Activated CD4-positive, alpha-beta T cell treated with anti-CD3 and anti-CD28 coated beads for 1 hour (primary cell): ENCODE results near the gene ZNF629.

Experiments used
- DNase-seq: peaks from one replicate; pipeline ENCODE4 v3.0.0-alpha.2; 2020

The ZNF629 gene

DNA sequence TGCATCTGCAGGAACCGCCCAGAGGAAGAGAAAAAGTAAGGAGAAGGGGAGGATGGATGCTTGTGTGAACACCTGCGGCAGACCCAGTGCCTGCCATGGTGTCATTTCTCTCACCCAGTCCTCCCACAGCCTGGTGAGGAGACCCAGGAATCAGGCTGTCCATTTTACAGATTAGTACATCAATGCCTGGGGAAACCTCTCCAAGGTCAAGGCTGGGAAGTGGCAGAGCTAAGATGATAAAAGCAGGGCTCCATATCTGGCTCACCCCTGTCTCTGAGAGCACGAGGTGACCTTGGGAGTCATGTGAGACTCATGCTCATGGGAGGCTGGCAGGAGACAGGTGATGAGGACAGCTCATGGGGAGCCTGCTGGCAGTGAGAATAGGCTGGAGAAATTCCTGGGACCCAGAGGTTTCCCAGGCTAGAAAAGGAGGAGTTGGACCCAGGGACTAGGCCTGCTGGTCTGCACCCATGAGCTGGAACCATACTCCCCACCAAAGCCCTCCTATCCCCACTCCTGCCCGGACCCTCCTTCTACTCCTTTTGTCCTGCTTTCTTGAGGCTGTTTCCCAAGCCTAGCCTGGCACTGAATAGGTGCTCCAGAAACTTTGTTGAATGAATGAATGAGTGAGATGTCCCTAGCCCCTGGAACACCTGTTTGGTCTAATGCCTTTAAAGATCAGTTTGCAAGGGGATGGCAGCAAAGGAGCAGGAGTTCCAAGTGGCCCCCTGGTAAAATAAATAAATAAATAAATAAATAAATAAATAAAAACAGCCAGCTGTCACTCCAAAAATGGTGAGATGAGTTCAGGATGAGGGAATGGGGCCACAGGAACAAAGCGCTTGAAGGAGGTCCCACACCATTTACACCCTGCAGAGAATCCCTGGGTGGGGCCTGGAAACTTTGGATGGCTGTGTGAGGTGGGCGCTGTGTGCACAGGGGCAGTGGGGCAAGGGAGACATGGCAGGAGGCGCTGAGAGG lies 1.6 kb downstream of the ZNF629 start:
- no peak for DNase-seq

DNA sequence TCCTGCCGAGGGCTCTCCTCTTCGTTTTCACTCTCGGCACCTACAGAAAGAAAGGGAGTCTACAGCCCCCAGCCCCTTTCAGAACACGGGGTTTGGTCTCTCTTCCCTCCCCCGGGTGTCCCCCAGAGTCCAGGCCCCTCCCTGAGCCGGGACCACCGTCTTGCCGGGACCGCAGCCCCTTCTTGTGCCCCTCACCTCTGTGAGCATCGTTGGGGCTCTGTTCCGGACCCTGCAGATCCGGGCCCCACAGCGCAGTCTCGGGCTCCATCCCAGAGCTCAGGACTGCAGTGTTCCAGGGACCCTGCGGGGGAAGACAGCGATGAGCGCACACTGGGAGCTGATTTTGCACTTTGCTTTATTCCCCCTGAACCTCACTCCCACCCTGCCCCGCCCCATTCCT lies 2.8 kb downstream of the ZNF629 start:
- no peak for DNase-seq

DNA sequence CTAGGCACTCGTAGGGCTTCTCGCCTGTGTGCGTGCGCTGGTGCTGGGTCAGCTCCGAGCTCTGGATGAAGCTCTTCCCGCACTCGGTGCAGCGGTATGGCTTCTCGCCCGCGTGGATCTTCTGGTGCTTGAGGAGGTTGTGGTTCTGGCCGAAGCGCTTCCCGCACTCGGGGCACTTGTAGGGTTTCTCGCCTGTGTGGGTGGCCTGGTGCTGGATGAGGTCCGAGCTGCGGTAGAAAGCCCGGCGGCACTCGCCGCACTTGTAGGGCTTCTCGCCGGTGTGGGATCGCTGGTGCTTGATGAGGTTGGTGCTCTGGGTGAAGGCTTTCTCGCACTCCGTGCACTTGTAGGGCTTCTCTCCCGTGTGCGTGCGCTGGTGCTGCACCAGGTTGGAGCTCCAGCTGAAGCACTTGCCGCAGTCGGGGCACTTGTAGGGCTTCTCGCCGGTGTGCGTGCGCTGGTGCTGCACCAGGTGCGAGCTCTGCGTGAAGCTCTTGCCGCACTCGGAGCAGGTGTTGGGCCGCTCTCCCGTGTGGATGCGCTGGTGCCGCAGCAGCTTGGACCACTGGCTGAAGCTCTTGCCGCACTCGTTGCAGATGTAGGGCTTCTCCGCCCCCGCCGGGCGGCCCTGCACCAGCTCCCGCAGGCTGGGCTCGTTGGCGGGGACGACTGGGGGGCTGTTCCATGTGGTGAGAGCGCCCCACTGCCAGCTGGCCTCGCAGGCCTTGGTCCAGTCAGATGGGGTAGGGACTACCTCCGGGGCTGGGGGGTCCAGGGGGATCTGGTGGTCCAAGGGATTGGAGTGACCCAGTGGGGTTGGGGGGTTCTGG lies 3.5 kb downstream of the ZNF629 start:
- DNase-seq, result no peak

DNA sequence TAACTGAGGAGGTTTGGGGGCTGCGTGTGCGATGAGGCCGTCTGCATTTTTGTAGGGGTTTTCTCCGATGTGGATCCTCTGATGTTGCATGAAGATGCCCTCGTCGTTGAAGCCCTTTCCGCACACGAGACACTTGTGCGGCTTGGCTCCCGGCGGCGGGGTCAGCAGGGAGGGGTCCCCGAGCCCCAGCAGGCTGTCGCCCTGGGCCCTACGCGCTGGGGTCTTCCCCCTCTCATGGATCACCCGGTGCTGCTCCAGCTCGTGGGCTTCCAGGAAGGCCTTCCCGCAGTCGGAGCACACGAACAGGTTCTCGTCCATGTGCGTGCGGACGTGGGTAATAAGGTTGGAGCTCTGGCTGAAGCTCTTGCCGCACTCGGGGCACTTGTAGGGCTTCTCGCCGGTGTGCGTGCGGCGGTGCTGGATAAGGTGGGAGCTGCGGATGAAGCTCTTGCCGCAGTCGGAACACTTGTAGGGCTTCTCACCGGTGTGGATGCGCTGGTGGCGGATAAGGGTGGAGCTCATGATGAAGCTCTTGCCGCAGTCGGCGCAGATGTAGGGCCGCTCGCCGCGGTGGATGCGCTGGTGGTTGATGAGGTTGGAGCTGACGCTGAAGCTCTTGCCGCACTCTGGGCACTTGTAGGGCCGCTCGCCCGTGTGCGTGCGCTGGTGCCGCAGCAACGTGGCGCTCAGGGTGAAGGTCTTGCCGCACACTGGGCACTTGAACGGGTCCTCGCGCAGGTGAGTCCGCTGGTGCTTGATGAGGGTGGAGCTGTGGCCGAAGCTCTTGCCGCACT lies 4.3 kb downstream of the ZNF629 start:
- DNase-seq, result no peak

DNA sequence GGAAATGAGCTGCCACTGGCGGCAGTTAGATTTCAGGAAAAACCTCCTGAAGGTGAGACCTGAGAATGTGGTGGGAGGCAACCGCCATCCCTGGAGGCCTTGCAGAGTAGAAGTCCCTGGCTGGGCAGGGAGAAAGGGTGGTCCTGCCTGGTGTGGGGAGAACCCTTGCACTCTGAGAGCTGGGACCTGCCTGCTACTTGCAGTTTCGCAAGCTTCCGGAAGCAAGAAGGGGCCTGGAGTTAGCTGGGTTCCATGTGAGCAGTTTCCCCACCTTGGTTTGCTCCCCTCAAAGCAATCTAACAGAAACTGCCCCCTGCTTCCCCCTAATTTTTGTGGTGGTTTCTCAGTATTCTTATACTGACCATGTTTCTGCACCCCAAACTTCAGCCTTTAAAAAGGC lies 6.5 kb downstream of the ZNF629 start:
- no peak for DNase-seq

DNA sequence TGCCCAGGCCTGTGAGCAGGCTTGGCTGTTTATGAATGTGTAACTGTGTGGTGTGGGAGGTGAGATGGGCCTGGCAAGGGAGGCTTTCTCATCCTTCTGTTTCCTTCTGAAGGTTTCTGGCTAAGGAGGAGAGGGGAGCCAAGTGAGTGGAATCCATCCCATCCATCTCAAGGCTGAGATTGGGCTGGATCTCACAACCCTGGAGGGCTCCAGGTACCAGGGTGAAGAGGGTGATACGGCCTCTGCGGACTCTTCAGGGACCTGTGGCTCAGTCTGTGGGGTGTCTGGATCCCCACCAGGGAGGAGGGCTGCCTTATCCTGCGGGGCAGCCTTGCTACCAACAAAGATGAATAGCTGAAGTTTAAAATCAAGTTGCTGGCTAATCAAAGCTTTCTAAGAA lies 7.0 kb downstream of the ZNF629 start:
- DNase-seq, result no peak

DNA sequence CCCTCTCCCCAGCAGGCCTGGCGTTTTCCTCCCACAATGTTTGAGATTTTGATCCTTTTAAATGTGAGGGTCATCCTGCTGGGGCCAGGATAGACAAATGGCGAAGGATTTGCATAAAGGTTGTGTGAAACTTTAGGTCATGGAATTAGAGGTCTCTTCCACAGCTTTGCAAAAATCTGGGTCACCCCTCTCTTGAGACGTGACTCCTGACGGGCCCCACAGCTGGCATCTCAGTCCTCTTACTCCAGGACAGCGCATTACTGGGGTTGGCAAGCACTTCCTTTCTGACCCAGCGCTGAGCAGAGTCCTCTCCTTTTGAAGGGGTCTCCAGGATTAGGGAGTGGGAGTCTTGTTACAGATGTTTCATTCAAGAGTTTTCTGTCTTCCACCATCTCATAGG lies 7.4 kb downstream of the ZNF629 start:
- DNase-seq, result no peak

DNA sequence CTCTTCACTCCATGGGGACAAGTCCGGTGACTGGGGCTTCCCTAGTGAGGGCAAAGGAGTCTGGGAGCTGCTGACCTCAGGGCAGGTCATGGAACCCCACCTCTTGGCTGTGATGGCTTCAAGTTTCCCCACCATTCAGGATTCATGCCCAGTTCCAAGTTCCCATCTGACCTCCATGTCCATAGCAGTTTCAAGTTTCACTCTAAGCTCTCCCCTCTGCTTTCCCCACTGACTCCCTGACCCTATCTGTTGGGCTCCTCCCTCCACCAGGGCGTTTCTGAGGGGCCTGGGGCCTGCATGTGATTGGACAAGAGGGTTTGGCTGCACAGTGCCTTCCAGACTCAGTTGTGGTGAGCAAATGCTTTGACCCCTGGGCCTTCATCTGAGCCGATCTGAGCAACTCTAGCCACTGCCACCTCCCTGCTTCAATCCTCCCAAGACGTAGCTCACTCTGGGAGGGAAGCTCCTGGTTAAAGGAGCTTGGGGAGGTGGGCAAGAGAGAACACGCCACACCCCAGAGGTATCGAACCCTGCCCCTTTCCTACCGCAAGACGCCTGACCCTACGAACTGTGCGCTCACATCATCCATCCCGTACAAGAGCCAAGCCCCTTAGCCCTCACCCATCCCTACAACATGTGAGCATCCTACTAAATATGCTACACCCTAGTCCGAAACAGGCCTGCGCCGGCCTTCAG lies 8.3 kb downstream of the ZNF629 start:
- no peak for DNase-seq

DNA sequence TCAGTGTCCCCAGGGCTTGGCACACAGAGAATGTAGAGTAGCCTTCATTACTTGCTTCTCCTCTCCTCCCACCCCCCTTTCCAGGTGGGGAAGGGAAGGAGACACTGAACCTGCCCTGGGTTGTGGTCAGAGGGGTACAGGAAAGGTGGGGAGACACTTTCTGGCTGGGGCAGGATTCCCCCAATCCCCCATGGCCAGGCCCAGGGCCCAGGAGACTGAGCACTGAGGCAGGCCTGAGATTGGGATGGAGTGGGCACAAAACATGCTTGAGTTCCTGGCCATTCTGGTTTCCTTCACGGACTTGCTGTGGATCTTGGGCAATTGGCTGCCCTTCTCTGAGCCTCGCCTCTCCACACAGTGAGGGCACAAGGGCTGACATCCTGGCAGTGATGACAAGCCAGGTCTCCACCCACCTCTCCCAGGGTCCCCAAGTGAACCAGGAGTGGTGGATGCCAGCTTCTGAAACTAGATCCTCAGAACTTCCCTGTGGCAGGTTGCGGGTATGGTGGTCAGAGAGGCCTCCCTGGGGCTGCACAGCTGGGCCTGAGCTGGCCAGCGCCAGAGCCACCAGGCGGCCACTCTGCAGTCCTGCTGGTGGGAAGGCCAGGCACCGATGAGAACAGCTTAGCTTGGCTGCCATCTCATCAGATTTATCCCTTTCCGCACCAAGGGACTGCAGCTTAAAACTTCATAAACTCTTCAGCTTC lies 9.3 kb downstream of the ZNF629 start:
- no peak for DNase-seq

DNA sequence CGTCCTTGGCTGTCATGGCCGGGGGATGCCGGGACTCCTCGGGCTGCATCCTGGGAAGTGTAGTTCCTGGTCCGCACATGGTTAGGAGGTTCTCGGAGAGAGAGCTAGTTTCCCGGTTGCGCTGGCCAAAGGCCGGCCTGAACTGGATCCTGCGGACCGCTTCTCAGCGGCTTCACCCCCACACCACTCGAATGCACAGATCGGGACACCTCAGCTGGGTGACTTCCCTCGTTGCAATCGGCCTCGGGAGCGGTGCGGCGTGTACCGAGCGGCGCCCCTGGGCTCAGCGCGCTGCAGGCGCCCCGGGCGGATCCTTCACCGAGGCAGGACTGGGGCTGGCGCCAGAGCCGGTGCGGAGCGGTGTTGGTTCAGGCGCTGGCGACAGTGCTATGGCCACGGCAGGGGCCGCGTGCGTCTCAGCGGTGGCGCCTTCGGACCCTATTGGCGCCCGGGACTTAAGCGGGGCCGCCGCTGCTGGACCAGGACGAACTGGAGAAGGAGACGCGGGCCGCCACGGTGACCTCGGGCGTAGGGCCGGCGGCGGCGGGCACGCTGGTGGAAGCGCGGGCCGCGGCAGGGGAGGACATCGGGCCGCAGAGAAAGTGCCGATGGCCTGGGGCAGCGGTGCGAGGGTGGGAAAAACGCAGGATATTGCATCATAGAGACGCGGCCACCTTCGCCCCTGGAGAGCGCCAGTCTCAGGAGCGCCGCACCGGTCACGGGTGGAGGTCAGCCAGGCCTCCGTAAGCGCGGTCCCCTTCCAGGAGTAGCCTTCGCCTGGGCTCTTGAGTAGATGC lies 11.4 kb downstream of the ZNF629 start:
- peak; percentile 38 for DNase-seq

DNA sequence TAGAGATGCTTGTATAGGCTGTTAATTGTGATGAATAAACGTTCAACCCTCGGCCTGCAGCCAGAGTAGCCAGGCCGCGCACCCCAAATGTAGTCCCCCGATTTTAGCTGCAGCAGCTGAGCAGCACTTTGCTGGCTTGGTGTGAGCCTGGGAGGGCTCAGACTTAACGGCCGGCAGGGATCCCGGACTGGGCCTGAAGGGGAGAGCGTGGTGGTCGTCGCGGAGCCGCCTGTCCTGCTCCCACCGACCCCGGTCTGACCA lies 11.9 kb downstream of the ZNF629 start:
- no peak for DNase-seq

DNA sequence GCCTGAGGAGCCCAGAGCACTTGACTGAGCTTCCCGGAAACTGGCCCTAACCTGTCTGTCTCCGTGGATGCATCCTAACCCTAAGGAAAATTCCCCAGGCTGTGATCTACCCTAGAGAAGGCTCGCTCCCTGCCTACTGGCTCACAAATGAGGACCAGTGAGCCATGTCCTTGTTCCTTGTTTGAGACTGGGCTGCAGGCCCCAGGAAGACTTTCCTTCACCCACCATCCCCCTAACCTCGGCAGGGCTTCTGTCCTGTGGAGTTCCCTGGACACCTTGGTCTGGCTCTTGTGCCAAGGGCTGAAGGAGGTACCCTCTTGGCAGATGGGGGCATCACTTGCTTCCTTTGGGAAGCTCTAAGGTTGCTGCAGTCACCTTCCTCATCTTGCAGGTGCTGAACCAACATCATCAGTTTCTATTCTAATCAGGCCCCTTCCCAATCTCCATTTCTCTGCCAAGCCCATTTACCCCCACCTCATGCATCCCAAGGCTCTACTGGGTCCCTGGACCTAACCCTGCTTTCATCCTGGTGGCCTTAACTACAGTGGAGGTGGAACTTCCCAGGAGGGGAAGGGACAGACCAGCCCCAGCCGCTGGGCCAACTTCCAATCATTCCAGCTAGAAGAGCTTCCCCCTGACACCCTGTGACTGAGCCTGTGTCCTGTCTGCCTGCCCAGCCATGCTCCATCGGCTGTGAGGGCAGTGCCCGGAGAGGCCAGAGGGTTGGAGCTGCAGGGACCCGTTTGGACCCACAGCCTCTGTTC lies 12.5 kb downstream of the ZNF629 start:
- no peak for DNase-seq

DNA sequence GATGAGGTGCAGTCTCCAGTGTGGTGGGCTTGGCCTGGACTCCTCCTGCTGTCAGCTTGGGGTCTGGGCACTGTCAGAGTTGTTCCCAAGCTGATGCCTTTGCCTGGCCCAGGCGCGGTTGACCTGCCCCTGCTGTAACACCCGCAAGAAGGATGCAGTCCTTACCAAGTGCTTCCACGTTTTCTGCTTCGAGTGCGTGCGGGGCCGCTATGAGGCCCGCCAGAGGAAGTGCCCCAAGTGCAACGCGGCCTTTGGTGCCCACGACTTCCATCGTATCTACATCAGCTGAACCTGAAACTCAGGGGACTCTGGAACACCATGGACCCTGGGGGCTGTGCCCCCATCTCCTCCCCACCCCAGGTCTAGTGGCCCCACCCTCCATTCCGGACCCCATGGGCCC lies 13.2 kb downstream of the ZNF629 start:
- no peak for DNase-seq

DNA sequence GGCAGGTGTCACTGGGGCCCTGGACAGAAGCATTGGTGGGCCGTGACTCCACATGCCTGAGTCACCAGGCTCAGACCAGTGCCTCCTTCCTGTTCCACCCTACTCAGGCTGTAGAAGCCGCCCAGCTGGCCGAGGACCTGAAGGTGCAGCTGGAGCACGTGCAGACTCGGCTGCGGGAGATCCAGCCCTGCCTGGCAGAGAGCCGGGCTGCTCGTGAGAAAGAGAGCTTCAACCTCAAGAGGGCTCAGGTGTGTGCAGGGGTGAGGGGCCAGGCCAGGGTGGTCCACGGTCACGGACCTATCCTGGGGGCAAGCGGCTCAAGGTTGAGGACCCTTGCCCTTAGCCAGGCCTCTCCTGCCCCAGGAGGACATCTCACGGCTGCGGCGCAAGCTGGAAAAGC lies 15.3 kb downstream of the ZNF629 start:
- DNase-seq, result no peak

DNA sequence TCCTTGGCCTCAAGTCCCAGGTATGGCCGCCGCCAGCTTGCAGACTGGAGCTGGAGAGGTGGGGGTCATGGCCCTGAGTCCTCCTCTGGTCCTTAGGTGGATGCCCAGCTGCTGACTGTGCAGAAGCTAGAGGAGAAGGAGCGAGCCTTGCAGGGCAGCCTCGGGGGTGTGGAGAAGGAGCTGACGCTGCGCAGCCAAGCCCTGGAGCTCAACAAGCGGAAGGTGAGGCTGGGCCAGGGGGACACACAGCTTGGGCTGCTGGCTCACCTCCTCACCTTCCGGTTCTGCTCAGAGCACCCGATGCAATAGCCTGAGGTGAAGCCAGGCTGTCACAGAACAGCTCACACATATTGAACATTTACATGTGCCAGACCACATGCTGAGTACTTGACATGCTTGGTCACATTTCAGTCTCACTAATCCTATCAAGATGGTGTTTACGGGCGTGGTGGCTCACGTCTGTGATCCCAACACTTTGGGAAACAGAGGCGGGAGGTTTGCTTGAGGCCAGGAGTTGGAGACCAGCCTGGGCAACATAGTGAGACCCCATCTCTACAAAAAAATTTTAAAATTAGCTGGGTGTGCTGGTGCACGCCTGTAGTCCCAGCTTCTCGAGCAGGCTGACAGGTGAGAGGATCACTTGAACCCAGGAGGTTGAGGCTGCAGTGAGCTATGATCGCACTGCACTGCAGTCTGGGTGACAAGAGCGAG lies 17.5 kb downstream of the ZNF629 start:
- no peak for DNase-seq

DNA sequence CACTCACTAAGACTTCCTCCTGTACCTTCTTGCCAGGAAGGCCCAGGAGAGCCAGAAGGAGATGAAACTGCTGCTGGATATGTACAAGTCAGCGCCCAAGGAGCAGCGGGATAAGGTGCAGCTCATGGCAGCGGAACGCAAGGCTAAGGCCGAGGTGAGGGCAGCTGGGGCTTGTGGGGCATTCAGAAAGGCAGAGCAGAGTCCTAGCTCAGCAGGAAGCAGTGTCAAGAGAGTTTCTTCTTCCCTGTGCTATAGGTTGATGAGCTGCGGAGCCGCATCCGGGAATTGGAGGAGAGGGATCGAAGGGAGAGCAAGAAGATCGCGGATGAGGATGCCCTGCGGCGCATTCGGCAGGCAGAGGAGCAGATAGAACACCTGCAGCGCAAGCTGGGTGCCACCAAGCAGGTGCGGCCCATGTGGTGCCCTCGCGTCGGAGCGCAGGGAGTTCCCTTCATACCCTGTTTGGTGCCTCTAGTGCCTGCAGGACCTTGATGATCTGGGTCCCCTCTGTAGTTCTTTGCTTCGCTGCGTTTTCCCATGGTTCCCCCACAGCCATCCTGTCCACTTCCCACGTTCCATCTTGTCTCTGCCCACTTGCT lies 18.3 kb downstream of the ZNF629 start:
- DNase-seq, result no peak

DNA sequence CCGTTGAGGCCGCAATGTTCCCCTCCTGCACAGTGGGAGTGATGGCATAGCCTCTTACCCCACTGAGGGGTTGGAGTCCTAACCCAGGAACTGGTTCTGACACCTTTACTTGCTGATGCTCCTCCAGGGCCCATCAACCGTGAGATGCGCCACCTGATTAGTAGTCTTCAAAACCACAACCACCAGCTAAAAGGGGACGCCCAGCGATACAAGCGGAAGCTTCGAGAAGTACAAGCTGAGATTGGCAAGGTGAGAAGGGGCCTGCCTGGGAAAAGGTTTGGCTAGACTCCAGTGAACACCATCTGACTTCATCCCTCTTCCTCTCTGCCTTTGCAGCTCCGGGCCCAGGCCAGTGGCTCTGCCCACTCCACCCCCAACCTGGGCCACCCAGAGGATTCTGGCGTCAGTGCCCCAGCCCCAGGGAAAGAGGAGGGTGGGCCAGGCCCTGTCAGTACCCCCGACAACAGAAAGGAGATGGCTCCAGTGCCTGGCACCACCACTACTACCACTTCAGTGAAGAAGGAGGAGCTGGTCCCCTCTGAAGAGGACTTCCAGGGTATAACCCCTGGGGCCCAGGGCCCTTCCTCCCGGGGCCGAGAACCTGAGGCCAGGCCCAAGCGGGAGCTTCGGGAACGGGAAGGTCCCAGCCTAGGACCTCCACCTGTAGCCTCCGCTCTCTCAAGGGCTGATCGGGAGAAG lies 19.1 kb downstream of the ZNF629 start:
- no peak for DNase-seq

DNA sequence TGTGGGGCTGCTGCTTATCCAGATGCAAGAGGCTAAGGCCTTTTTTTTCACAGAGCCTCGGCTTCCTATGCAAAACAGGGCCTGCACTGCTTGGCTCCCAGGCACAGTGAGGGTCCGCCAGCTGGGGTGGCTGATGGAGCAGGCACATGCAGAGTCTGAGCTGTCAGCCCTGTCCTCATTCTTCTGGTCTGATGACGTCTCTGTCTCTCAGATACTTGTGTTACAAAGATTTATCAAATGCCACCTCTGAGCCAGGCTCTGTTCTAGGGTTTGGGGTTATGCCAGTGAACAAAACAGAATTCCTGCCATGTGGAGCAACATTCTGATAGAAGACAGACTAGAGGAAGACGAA lies 20.1 kb downstream of the ZNF629 start:
- no peak for DNase-seq
